HG02571 (cell line): ENCODE results near the gene SLC39A12.

ENCODE experiments used
- ATAC-seq: cut with Tn5 transposase; IDR thresholded peaks from one replicate; pipeline ENCODE4 v1.9.1; 2021; ENCODE audit warnings: mild to moderate bottlenecking, moderate library complexity; ENCODE audit not compliant: unreplicated experiment

SLC39A12 gene

DNA sequence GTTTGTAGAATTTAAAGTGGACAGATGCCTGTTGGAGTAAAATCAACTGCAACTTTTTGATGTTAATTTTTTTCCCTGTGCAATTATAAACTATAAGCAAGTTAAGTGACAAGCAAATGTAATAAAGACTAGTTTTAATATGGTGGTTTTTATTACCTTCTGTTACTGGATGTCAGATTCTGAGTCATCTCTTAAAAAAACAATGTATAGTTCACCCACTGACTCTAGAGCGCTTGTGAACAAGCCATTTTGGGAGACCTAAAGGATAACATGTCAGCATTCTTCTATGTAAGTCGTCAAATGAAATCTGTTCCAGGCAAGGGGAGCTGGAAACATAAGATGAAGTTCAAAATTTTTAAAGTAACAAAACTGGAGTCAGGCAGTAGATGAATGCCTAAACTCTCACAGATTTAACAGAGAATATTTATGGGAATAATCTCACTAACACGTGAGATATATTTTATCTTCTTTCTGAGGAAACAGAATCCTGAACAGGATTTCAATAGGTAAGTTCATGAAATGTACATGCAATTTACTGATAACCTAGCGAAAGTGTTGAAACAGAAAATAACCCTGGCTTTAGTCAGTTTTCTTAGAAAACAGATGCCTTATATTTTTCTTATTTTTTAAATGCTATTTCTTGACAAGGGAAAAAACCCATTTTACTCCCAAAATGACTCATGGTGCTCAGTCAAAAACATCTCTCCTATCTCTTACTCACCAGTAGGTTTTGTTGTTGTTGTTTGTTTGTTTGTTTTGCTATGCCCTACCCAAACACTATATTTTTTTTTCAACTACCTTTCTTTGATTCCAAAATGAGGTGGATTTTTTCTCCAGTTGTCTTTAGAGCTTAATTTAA, 91.7 kb downstream of the SLC39A12 start:
- no peak for ATAC-seq

DNA sequence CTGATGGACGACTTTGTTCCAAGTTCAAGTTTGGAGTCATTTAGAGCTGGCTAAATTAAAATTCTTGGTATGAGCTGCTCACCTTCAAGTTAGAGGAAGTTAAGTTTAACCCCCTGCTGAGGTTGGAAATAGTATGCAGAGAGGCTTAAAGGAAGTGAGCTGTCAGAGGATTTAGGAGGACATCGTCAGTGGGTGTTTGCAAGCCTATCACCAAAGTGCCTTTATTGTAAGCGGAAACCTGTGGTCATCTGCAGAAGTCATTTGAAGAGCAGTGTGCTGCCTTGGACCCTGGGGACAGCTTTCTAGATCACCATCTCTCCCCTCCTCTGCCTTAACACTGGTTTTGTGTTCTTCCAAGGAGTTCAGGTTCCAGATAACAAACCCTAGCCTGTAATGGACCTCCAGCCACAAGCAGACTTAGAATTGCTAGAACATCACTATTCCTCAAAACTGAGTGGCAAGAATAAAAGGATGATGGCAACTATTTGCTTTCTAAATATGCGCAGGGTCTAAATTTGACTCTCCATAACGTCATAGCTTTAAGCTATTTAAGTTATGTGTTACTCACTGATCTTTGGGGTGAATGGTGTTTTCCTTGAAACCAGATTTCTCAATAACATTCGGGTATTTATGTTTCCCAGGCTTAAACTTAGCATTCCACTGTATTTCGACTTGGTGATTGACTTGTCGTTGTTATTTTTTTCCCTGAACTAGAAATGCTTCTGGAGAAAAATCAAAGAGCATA, 93.4 kb downstream of the SLC39A12 start:
- ATAC-seq: no peak

DNA sequence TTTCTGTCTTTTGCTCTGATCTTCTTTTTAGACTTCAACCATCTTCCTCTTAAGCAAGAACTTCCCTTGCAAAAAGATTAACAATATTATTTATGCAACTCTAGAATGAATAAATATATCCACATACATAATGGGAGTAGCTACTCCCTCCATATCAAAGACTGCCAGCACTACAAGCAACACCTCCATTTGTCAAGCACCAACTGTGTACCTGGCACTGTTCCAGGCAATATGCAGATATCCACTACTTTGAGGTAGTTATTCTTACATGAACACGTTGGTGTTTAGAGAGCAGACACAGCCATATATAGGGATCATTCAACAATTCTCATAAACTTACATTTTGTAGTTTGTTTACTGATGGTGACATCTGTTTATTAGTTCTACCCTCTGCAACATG, 104.9 kb downstream of the SLC39A12 start:
- no peak for ATAC-seq

DNA sequence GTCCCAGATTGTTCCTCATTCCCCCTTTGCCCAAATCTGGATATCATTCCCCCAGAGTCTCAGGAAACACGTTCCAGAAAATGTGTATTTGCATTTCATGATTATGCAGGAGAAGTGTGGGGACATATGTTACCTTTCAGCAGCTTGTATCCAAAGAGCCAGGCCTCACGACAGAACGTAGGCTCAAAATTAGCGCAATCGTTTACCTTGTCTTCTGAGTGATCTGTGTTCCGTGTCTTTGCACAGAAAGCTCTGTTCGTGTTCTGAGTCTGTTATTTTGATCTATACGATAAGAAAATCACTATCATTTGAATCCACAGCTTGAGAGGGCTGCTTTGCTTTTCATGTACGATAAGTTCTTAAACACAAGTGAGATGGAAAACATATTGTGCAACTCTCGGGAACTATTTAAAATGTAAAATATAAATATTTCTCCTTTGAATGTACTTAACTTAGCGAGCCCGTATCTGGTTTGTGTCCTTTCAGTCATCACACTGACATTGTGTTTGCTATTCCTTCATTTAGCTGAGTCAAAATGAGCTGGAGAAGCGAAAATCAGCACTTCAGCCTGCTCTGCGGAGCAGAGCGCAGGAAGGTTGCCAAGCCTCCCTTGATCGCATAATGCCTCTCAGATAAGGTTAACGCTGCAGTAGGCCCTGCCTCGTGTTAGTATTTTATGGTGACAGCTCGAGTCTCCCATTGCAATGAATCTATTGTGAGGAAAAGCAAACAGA, 108.3 kb downstream of the SLC39A12 start:
- no peak for ATAC-seq

DNA sequence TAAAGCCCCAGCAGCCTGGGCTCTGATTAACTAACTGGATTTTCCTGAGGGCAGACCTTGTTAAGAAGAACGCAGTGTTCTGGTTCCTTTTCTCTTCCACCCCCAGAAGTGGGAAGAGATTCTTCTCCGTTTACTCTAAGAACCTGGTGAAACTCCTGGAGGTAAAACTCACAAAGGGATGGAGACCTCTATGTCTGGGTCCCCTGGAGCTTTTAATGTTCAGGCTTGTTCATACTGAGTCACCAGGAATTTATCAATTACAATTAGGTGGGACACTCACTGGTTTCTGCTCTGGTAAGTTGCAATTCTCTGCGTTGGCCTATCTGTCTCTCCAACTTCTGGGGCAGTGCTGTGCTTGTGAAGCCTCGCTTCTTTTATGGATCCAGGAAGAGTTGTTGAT, 115.2 kb downstream of the SLC39A12 start:
- no peak for ATAC-seq

DNA sequence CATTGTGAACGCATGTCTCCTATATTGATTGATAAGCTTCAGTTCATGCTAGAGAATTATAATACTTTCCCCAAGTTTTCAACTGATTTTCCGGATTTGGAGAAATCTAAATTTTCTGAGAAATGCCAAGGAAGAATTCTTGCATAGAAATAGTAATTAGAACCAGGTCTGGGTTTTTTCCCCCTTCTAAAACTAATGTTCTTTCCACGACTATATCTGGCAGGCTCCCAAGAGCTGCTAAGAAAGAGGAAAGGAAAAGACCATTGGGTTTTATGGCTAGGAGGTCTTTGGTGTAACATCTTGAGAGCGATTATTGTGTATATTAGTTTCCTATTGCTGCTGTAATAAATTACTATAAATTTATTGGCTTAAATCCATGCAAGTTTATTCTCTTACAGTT, 116.7 kb downstream of the SLC39A12 start:
- ATAC-seq: no peak

DNA sequence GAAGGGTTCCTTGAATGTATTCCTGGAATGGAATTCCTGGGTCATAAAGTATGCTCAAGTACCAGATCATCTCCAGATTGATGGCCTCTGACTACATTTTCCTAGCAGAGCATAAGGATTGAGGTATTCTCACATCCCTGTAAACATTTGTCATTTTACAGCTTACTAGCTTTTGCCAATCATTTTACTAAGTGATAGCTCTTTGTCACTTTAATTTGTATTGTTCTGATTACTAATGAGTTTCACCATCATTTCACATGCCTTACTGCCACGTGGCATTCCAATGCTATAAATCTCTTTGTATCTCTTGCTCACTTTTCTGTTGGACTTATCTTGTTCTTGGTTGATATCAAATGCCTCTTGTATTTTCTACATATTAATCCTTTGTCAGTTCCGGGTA, 119.9 kb downstream of the SLC39A12 start:
- no peak for ATAC-seq

DNA sequence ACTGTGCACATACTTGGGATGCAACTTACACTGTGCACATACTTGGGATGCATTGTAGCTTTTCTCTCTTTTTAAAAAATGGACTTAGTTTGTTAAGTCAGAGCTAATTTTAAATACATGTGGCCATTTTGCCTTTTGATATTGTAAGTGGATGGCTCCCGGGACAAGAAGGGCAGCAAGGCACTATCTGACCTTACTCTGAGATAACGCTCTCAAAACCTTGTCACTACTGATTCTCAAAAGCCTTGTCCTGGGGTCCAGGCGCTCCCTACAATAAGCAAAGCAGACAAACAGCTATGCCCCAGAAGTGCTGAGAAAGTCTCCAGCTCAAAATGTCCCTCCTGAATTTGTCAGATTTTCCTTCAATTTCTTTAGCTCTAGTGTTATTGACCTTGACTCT, 121.6 kb downstream of the SLC39A12 start:
- no peak for ATAC-seq

DNA sequence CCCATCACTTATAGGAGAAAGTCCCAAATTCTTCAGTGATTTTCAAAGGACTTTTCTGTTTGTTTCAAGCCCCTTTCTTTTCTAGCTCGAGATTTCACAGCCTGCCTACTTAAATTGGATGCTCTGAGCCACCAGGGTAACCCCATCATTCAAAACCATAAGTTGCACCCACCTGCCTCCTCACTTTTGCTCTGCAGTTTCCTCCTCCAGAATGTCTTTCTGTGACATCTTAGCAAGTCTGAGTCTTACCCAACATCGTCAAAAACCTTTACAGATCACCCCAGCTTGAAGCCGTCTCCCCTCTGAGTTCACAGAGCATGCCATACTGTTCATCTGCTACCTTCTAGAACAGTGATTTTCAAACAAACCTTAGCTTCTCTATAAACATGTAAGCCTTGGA, 124.2 kb downstream of the SLC39A12 start:
- ATAC-seq: no peak

DNA sequence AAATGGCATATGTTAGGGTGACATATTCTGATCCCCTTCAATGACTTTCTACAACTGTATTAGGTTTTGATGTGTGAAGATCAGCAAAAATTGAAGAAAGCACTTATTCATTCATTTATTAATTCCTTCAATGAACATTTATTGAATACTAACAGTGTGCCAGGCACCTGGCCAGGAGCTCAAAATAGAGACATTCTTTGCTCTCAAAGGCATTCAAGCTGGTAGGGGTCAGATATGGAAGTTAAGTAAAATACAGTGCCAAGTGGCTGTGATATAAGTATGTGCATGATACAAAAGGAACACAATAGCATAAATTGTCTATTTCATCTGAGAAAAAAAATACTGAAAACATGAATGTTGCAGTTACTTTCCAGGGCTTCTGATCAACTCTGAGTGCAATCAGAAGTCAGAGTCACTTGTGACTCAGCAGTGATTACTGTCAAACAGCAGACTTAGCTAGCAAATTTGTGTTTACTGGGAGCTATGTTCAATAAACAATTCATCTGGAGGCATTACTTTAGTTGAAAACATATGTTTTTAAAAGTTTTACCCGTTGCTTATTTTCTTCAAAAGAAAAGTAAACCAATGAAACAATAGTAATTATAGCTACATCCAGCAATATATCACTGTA, 128.1 kb downstream of the SLC39A12 start:
- no peak for ATAC-seq

DNA sequence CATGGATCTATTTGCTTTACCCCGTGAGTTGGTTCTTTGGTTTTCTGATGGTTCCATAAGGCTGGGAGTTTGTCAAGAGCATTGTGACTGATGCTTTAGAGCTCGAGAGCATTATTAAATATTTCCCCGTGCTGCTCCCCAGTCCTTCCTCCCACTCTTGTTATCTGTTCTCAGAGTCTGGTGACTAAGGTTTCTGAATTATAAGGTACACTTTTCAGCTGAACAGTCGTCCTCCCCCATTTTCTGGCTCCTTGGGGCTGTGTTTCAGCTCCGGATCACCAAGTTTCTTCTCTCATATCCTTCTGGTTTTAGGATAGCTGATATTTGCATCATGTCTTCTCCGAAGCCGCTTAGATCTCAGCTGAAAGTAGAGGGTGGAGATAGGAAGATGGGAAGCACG, 130.7 kb downstream of the SLC39A12 start:
- ATAC-seq: no peak

DNA sequence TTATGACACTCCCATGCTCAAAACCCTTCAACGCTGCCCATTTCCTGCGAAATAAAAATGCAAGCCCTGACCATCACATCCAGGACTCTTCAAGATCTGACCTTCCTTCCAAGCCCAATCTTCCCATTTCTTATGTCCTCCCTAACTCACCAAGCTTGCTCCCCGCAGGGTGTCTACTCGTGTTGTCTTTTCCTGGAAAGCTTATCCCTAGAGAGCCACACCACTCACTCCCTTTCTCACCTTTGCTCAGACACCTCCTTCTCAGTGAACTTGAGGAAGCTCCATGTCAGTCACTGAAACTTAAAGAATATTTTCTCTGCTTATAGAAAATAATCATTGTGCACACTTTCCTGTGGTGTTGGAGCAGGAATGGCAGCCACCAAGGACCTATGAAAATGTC, 134.1 kb downstream of the SLC39A12 start:
- no peak for ATAC-seq

DNA sequence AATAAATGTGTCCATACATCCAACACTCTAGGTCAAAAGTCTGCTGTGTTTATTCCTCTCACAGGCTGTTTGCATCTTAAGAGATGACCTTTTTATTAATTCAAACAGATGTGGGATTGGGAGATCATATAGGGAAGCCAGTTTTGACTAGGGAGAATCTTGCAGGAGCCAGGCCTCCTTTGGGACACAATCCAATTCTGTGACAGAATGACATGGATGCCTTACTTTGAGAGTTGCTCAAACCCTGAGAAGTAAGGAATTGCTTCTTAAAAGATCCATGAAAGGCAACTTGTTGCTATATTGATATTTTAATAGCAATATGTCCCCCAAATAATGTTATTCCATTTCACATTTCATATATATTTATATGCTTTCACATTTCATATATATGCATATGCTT, 135.0 kb downstream of the SLC39A12 start:
- no peak for ATAC-seq

DNA sequence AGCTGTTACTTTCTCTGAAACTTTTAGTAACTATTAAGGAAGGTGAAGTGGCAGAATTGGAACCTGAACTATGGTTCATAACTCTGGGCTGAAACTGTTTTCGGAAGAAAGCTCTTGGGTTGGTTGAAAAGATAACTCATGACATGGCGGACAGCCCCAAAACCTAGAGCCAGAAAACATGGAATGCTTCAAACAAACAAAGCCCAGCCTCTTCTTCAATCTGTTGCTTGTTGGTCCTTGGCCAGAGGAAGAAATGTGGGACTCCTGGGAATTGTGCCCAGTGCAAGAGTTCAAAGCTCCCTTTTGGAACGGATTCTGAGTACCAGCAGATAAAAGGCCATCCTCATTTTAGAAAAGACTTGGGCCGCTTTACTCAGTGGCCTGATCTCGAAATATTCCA, 135.6 kb downstream of the SLC39A12 start:
- ATAC-seq: no peak
